ENCODE results near the gene IL27RA.

IL27RA gene

DNA sequence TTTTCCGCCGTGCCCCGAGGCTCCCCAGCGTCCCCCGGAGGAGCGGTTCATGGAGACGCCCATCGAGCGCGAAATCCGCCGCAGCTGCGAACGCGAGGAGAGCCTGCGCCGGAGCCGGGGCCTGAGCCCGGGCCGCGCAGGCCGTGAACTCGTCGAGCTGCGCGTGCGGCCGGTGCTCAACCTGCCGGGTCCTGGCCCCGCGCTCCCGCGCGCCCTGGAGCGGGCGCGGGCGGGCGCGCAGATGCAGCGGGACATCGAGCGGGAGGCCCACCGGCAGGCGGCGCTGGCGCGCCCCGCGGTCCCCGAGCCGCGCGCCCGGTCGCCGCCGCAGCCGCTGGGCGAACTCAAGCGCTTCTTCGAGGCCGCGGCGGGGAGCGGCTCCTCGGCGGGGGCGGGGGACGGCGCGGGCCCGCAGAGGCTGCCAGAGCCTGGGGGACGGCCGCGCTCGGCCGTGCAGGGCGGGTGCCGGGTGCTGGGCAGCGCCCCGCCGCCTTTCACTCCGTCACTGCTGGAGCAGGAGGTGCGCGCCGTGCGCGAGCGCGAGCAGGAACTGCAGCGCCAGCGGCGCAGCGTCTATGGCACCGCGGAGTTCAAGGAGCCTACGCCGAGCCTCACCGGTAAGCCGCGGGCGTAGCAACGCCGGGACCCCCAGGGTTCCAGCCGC is 41.8 kb downstream of the IL27RA start (continued):
- TF ChIP-seq, protein P1, sequence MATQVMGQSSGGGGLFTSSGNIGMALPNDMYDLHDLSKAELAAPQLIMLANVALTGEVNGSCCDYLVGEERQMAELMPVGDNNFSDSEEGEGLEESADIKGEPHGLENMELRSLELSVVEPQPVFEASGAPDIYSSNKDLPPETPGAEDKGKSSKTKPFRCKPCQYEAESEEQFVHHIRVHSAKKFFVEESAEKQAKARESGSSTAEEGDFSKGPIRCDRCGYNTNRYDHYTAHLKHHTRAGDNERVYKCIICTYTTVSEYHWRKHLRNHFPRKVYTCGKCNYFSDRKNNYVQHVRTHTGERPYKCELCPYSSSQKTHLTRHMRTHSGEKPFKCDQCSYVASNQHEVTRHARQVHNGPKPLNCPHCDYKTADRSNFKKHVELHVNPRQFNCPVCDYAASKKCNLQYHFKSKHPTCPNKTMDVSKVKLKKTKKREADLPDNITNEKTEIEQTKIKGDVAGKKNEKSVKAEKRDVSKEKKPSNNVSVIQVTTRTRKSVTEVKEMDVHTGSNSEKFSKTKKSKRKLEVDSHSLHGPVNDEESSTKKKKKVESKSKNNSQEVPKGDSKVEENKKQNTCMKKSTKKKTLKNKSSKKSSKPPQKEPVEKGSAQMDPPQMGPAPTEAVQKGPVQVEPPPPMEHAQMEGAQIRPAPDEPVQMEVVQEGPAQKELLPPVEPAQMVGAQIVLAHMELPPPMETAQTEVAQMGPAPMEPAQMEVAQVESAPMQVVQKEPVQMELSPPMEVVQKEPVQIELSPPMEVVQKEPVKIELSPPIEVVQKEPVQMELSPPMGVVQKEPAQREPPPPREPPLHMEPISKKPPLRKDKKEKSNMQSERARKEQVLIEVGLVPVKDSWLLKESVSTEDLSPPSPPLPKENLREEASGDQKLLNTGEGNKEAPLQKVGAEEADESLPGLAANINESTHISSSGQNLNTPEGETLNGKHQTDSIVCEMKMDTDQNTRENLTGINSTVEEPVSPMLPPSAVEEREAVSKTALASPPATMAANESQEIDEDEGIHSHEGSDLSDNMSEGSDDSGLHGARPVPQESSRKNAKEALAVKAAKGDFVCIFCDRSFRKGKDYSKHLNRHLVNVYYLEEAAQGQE (tag by site-specific recombination; IDR thresholded peaks at IDR 0.05): no peak
- TF ChIP-seq ZNF654 (tag by site-specific recombination; IDR thresholded peaks at IDR 0.05; ENCODE audit: low read depth) (no peak), ZNF561 (tag by site-specific recombination; IDR thresholded peaks at IDR 0.05; ENCODE audit: borderline replicate concordance) (no peak; the same call in 1 of the 2 replicates), ZNF624 (tag by site-specific recombination; IDR thresholded peaks at IDR 0.05) (no peak), GLIS2 (tag by site-specific recombination; IDR thresholded peaks at IDR 0.05) (no peak), SCRT1 (tag by site-specific recombination; IDR thresholded peaks at IDR 0.05; ENCODE audit: borderline replicate concordance) (no peak), SALL2 (tag by site-specific recombination; IDR thresholded peaks at IDR 0.05; ENCODE audit: borderline replicate concordance) (no peak), ZSCAN30 (tag by site-specific recombination; IDR thresholded peaks at IDR 0.05) (0 out of 2 replicates have a peak, but pooled peaks have one; percentile 8), ZNF37A (tag by site-specific recombination; IDR thresholded peaks at IDR 0.05) (no peak), ZNF530 (tag by site-specific recombination; IDR thresholded peaks at IDR 0.05; ENCODE audit: low read depth) (no peak), ZNF660 (tag by site-specific recombination; IDR thresholded peaks at IDR 0.05) (0 out of 2 replicates have a peak, but pooled peaks have one; percentile 13), ZNF391 (tag by site-specific recombination; IDR thresholded peaks at IDR 0.05; ENCODE audit: borderline replicate concordance, low read depth) (no peak), IKZF3 (tag by site-specific recombination; IDR thresholded peaks at IDR 0.05) (no peak), ZNF501 (tag by site-specific recombination; IDR thresholded peaks at IDR 0.05) (no peak), ZNF324 (tag by site-specific recombination; IDR thresholded peaks at IDR 0.05) (no peak)
- TF ChIP-seq, protein P2, sequence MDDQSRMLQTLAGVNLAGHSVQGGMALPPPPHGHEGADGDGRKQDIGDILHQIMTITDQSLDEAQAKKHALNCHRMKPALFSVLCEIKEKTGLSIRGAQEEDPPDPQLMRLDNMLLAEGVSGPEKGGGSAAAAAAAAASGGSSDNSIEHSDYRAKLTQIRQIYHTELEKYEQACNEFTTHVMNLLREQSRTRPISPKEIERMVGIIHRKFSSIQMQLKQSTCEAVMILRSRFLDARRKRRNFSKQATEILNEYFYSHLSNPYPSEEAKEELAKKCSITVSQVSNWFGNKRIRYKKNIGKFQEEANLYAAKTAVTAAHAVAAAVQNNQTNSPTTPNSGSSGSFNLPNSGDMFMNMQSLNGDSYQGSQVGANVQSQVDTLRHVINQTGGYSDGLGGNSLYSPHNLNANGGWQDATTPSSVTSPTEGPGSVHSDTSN (CRISPR knock-in tag; IDR thresholded peaks at IDR 0.05): 0 out of 2 replicates have a peak, but pooled peaks have one; percentile 38
- TF ChIP-seq, protein P3, sequence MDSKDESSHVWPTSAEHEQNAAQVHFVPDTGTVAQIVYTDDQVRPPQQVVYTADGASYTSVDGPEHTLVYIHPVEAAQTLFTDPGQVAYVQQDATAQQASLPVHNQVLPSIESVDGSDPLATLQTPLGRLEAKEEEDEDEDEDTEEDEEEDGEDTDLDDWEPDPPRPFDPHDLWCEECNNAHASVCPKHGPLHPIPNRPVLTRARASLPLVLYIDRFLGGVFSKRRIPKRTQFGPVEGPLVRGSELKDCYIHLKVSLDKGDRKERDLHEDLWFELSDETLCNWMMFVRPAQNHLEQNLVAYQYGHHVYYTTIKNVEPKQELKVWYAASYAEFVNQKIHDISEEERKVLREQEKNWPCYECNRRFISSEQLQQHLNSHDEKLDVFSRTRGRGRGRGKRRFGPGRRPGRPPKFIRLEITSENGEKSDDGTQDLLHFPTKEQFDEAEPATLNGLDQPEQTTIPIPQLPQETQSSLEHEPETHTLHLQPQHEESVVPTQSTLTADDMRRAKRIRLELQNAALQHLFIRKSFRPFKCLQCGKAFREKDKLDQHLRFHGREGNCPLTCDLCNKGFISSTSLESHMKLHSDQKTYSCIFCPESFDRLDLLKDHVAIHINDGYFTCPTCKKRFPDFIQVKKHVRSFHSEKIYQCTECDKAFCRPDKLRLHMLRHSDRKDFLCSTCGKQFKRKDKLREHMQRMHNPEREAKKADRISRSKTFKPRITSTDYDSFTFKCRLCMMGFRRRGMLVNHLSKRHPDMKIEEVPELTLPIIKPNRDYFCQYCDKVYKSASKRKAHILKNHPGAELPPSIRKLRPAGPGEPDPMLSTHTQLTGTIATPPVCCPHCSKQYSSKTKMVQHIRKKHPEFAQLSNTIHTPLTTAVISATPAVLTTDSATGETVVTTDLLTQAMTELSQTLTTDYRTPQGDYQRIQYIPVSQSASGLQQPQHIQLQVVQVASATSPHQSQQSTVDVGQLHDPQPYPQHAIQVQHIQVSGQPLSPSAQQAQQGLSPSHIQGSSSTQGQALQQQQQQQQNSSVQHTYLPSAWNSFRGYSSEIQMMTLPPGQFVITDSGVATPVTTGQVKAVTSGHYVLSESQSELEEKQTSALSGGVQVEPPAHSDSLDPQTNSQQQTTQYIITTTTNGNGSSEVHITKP (tag by site-specific recombination; IDR thresholded peaks at IDR 0.05): no peak
- TF ChIP-seq, protein P4, sequence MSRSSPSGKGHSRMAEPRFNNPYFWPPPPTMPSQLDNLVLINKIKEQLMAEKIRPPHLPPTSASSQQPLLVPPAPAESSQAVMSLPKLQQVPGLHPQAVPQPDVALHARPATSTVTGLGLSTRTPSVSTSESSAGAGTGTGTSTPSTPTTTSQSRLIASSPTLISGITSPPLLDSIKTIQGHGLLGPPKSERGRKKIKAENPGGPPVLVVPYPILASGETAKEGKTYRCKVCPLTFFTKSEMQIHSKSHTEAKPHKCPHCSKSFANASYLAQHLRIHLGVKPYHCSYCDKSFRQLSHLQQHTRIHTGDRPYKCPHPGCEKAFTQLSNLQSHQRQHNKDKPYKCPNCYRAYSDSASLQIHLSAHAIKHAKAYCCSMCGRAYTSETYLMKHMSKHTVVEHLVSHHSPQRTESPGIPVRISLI (tag by site-specific recombination; IDR thresholded peaks at IDR 0.05): no peak
- TF ChIP-seq, protein P5, sequence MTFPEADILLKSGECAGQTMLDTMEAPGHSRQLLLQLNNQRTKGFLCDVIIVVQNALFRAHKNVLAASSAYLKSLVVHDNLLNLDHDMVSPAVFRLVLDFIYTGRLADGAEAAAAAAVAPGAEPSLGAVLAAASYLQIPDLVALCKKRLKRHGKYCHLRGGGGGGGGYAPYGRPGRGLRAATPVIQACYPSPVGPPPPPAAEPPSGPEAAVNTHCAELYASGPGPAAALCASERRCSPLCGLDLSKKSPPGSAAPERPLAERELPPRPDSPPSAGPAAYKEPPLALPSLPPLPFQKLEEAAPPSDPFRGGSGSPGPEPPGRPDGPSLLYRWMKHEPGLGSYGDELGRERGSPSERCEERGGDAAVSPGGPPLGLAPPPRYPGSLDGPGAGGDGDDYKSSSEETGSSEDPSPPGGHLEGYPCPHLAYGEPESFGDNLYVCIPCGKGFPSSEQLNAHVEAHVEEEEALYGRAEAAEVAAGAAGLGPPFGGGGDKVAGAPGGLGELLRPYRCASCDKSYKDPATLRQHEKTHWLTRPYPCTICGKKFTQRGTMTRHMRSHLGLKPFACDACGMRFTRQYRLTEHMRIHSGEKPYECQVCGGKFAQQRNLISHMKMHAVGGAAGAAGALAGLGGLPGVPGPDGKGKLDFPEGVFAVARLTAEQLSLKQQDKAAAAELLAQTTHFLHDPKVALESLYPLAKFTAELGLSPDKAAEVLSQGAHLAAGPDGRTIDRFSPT (tag by site-specific recombination; IDR thresholded peaks at IDR 0.05): peak; percentile 45; the same call in 1 of the 2 replicates
- TF ChIP-seq, protein P6, sequence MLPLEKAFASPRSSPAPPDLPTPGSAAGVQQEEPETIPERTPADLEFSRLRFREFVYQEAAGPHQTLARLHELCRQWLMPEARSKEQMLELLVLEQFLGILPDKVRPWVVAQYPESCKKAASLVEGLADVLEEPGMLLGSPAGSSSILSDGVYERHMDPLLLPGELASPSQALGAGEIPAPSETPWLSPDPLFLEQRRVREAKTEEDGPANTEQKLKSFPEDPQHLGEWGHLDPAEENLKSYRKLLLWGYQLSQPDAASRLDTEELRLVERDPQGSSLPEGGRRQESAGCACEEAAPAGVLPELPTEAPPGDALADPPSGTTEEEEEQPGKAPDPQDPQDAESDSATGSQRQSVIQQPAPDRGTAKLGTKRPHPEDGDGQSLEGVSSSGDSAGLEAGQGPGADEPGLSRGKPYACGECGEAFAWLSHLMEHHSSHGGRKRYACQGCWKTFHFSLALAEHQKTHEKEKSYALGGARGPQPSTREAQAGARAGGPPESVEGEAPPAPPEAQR (tag by site-specific recombination; IDR thresholded peaks at IDR 0.05): no peak
- TF ChIP-seq, protein P7, sequence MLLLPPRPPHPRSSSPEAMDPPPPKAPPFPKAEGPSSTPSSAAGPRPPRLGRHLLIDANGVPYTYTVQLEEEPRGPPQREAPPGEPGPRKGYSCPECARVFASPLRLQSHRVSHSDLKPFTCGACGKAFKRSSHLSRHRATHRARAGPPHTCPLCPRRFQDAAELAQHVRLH (tag by site-specific recombination; IDR thresholded peaks at IDR 0.05): no peak
- TF ChIP-seq, protein P8, sequence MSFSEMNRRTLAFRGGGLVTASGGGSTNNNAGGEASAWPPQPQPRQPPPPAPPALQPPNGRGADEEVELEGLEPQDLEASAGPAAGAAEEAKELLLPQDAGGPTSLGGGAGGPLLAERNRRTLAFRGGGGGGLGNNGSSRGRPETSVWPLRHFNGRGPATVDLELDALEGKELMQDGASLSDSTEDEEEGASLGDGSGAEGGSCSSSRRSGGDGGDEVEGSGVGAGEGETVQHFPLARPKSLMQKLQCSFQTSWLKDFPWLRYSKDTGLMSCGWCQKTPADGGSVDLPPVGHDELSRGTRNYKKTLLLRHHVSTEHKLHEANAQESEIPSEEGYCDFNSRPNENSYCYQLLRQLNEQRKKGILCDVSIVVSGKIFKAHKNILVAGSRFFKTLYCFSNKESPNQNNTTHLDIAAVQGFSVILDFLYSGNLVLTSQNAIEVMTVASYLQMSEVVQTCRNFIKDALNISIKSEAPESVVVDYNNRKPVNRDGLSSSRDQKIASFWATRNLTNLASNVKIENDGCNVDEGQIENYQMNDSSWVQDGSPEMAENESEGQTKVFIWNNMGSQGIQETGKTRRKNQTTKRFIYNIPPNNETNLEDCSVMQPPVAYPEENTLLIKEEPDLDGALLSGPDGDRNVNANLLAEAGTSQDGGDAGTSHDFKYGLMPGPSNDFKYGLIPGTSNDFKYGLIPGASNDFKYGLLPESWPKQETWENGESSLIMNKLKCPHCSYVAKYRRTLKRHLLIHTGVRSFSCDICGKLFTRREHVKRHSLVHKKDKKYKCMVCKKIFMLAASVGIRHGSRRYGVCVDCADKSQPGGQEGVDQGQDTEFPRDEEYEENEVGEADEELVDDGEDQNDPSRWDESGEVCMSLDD (tag by site-specific recombination; IDR thresholded peaks at IDR 0.05): no peak

All from HEK293 (cell line).